M059J (cell line): ENCODE data around the gene PROZ. TPM values are rescaled to one million over a fixed set of nuclear protein-coding genes. Genes with fewer than 3 reads are reported as not detected.

Source experiments
- DNase-seq: peaks from one replicate; pipeline ENCODE4 v3.0.0-alpha.2; 2012; ENCODE audit warnings: low read depth
- total RNA-seq: library from RNA; depleted of rRNA; stranded (reverse); fragments of >200 nt; shearing (Covaris generic); gene quantifications from 2 replicates; pipeline ENCODE4 v1.2.3, GENCODE V29; 2014

Gene PROZ
- total RNA-seq, 1 experiment from 2014 or later, result not detected

GRCh38 chr13:113140677-113141600, 17.5 kb upstream of the PROZ start:
- DNase-seq, result no peak

- DNase-seq, result no peak
These were observed 16.9 kb upstream of the PROZ start for GRCh38 chr13:113141601-113141970.

- no peak for DNase-seq
These were observed 15.6 kb upstream of the PROZ start for GRCh38 chr13:113142876-113143275.

GRCh38 chr13:113143466-113144254, 14.8 kb upstream of the PROZ start:
- no peak for DNase-seq

GRCh38 chr13:113144255-113144629, 14.2 kb upstream of the PROZ start:
- no peak for DNase-seq

- no peak for DNase-seq
These were observed 13.0 kb upstream of the PROZ start for GRCh38 chr13:113145496-113145895.

GRCh38 chr13:113145911-113146598, 12.4 kb upstream of the PROZ start:
- no peak for DNase-seq

GRCh38 chr13:113146750-113147149, 11.7 kb upstream of the PROZ start:
- no peak for DNase-seq

- no peak for DNase-seq
These were observed 11.2 kb upstream of the PROZ start for GRCh38 chr13:113147206-113147605.

- DNase-seq, result no peak
These were observed 10.0 kb upstream of the PROZ start for GRCh38 chr13:113148407-113148806.

GRCh38 chr13:113148940-113149503, 9.4 kb upstream of the PROZ start:
- no peak for DNase-seq

GRCh38 chr13:113149711-113150549, 8.5 kb upstream of the PROZ start:
- DNase-seq, result no peak

GRCh38 chr13:113150550-113151365, 7.7 kb upstream of the PROZ start:
- DNase-seq, result no peak

GRCh38 chr13:113151745-113152690, 6.4 kb upstream of the PROZ start:
- no peak for DNase-seq

GRCh38 chr13:113152691-113152983, 5.8 kb upstream of the PROZ start:
- no peak for DNase-seq

- no peak for DNase-seq
These were observed 5.3 kb upstream of the PROZ start for GRCh38 chr13:113152984-113153809.

- DNase-seq, result peak; percentile 44
These were observed 4.4 kb upstream of the PROZ start for GRCh38 chr13:113153810-113154748.
